ENCODE results near the gene MVB12B.

DNA sequence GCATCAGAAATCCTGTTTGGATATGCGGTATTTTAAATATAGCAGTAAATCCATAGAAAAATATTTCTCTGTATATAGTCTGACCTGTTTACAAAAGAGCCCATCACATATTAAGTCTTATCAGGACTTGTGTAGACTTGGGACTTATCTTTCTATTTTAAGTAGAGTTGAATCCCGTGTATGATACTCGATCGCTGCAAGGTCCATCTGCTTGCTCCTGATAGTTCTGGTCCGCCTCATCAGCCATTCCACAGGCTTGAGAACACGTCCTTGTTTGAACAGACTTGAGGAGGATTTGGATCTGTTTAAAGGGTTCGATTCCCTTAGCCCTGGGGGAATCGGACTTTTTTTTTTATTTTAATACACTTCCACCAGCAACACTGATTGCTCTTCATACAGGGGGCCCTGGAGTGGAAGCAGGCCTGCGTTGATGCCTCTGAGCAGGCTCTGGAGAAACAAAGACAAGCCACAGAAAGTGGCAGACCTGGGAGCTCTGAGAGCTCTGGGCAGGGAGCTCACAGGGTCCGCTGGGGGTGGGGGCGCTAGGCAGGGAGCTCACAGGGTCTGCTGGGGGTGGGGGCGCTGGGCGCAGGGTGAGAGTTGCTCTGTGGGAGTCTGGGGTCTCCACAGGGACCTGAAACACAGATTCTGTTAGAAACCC is 112.2 kb downstream of the MVB12B start:
- TF ChIP-seq POLR2AphosphoS5 (IDR thresholded peaks at IDR 0.05; ENCODE audit: borderline replicate concordance, low read depth, low read length): no peak
- no peak for TF ChIP-seq EZH2 (IDR thresholded peaks at IDR 0.05)
- no peak for TF ChIP-seq FOXP2 (optimal IDR thresholded peaks at IDR 0.05; ENCODE audit: control extremely low read depth, extremely low read length, insufficient read depth)
